Thyroid gland (tissue), 4 donors: Measurements from ENCODE around the gene PROK1.

ENCODE experiments used
- CTCF ChIP-seq, 6 experiments: fragments of 200-600 bp in 3 of 6; fragments of 450-650 bp in 3 of 6; sonication (generic) in 3 of 6; IDR thresholded peaks; one replicate each; pipeline ENCODE4 v1.5.1; 2016 to 2019; ENCODE audit warnings: antibody characterized with exemption in 6 of 6, mild to moderate bottlenecking in 2 of 6, inconsistent platforms in 1 of 6, moderate library complexity in 1 of 6
- POLR2A ChIP-seq, 2 donors: fragments of 450-650 bp; IDR thresholded peaks; one replicate each; pipeline ENCODE4 v1.6.1; 2017; ENCODE audit warnings: antibody characterized with exemption in 2 of 2, mild to moderate bottlenecking in 2 of 2, moderate library complexity in 1 of 2

- TF ChIP-seq CTCF (IDR thresholded peaks at IDR 0.05) (no peak), POLR2A (IDR thresholded peaks at IDR 0.05) (no peak)
Measured at GRCh38 chr1:110485725-110486124, 34.8 kb downstream of the PROK1 start.
